ENCODE results near the gene STAP1. TPM values are rescaled to one million over a fixed set of nuclear protein-coding genes. Genes with fewer than 3 reads are reported as not detected.

STAP1 gene
- total and polyA plus RNA-seq, 4 donors: 0.39 to 2.4 (median 0.56) TPM

DNA sequence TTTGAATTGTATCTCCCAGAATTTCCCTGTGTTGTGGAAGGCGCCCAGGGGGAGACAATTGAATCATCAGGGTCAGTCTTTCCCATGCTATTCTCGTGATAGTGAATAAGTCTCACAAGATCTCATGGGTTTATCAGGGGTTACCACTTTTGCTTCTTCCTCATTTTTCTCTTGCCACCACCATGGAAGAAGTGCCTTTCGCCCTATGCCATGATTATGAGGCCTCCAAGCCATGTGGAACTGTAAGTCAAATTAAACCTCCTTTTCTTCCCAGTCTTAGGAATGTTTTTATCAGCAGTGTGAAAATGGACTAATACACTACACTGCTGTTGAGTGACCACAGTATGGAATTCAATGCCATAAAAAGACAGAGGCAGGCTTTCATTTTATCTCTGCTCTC is 25.4 kb upstream of the STAP1 start:
- TF ChIP-seq, protein P1, sequence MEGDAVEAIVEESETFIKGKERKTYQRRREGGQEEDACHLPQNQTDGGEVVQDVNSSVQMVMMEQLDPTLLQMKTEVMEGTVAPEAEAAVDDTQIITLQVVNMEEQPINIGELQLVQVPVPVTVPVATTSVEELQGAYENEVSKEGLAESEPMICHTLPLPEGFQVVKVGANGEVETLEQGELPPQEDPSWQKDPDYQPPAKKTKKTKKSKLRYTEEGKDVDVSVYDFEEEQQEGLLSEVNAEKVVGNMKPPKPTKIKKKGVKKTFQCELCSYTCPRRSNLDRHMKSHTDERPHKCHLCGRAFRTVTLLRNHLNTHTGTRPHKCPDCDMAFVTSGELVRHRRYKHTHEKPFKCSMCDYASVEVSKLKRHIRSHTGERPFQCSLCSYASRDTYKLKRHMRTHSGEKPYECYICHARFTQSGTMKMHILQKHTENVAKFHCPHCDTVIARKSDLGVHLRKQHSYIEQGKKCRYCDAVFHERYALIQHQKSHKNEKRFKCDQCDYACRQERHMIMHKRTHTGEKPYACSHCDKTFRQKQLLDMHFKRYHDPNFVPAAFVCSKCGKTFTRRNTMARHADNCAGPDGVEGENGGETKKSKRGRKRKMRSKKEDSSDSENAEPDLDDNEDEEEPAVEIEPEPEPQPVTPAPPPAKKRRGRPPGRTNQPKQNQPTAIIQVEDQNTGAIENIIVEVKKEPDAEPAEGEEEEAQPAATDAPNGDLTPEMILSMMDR (IDR thresholded peaks at IDR 0.05; ENCODE audit: control extremely low read depth, extremely low read depth): no peak
- DNase-seq (no peak), ATAC-seq (ENCODE audit: insufficient read depth, low FRiP score) (no peak)
- 98 to 99% methylated on average over 3 of the region's 3 CpGs for WGBS, 2 donors
- H3K36me3 ChIP-seq (ENCODE audit: control insufficient read depth in 4 of 4, insufficient read depth in 4 of 4, low read length in 4 of 4): peaks cover 16 to 38% (median 21%) of the 10 kb centered on the region in 4 donors
- H3K4me1 ChIP-seq (ENCODE audit: control insufficient read depth in 5 of 5, insufficient read depth in 5 of 5, low read length in 5 of 5): peaks cover 0 to 3% (median 0%) of the 10 kb centered on the region in 5 donors
- H3K4me3 ChIP-seq: no peak overlapping the region
- no peak overlapping the region for H3K9ac ChIP-seq (ENCODE audit: insufficient read depth in 1 of 2, low read length in 2 of 2)
- H3K27ac ChIP-seq (ENCODE audit: low read depth in 1 of 2, low read length in 1 of 2): no peak overlapping the region
- no peaks in the 10 kb centered on the region for H3K9me3 ChIP-seq (ENCODE audit: control insufficient read depth in 4 of 4, insufficient read depth in 3 of 4, low read length in 3 of 4)
- no peaks in the 10 kb centered on the region for H3K27me3 ChIP-seq (ENCODE audit: control insufficient read depth in 3 of 3, insufficient read depth in 3 of 3, low read length in 2 of 3)

DNA sequence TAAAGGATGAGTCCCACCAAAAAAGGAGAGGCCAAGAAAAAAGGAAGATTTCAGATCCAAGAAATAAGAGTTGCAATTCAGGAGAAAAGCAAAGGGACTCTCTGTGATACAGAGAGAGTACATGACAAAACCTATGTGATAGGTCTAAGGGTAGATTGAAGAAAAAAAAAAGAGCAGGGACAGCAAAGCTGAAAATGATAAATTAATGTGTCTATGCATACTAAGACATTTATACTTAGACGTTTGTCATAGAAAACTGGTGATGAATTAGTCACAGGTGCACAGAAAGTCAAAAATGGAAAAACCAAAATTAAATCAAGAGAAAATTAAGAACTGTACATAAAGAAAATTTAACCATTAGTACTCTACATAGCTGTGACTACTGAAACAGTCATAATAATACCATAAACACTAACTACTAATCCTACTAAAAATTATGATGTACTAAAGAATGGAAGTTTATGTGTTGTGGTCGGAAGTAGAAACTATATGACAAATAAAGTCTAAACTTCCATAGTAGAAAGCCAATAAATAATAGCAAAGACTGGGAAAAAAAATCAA is 23.2 kb upstream of the STAP1 start:
- Histone ChIP-seq H3K27ac (ENCODE audit: low read depth in 1 of 2, low read length in 1 of 2) (no peak overlapping the region), H3K4me1 (ENCODE audit: control insufficient read depth in 5 of 5, insufficient read depth in 5 of 5, low read length in 5 of 5) (peaks cover 0 to 3% (median 0%) of the 10 kb centered on the region in 5 donors), H3K9ac (ENCODE audit: insufficient read depth in 1 of 2, low read length in 2 of 2) (no peak overlapping the region), H3K4me3 (no peak overlapping the region), H3K9me3 (ENCODE audit: control insufficient read depth in 4 of 4, insufficient read depth in 3 of 4, low read length in 3 of 4) (no peaks in the 10 kb centered on the region), H3K27me3 (ENCODE audit: control insufficient read depth in 3 of 3, insufficient read depth in 3 of 3, low read length in 2 of 3) (no peaks in the 10 kb centered on the region), H3K36me3 (ENCODE audit: control insufficient read depth in 4 of 4, insufficient read depth in 4 of 4, low read length in 4 of 4) (peaks cover 13 to 44% (median 27%) of the 10 kb centered on the region in 4 donors)
- WGBS, 2 donors: 88 to 93% methylated on average over 2 of the region's 2 CpGs
- TF ChIP-seq, protein P1 (IDR thresholded peaks at IDR 0.05; ENCODE audit: control extremely low read depth, extremely low read depth): no peak
- no peak for DNase-seq
- ATAC-seq (ENCODE audit: insufficient read depth, low FRiP score): no peak

DNA sequence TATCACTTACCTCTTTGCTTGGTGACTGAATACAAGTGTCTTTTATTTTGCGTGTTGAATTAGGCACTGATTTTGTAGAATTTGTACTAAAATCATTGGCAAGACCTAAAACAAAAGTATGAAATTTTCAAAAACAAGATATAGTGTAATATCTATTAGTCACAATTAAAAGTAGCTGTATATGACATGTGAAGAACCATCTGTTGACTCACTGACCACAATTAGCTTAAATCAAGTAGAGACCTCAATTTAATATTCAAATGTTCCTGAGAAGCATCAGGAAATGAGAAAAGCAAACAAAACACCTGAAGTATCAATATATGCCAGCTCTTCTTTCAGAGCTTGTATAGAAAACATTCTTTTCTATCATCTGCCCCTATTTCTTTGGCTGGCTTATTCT is 18.7 kb upstream of the STAP1 start:
- no peaks in the 10 kb centered on the region for H3K9me3 ChIP-seq (ENCODE audit: control insufficient read depth in 4 of 4, insufficient read depth in 3 of 4, low read length in 3 of 4)
- no peak overlapping the region for H3K9ac ChIP-seq (ENCODE audit: insufficient read depth in 1 of 2, low read length in 2 of 2)
- H3K36me3 ChIP-seq (ENCODE audit: control insufficient read depth in 4 of 4, insufficient read depth in 4 of 4, low read length in 4 of 4): peaks cover 3 to 34% (median 24%) of the 10 kb centered on the region in 4 donors
- no peak for DNase-seq
- H3K27me3 ChIP-seq (ENCODE audit: control insufficient read depth in 3 of 3, insufficient read depth in 3 of 3, low read length in 2 of 3): no peaks in the 10 kb centered on the region
- ATAC-seq (ENCODE audit: insufficient read depth, low FRiP score): no peak
- TF ChIP-seq, protein P1 (IDR thresholded peaks at IDR 0.05; ENCODE audit: control extremely low read depth, extremely low read depth): no peak
- H3K27ac ChIP-seq (ENCODE audit: low read depth in 1 of 2, low read length in 1 of 2): no peak overlapping the region
- H3K4me3 ChIP-seq: no peak overlapping the region
- H3K4me1 ChIP-seq (ENCODE audit: control insufficient read depth in 5 of 5, insufficient read depth in 5 of 5, low read length in 5 of 5): peaks cover 0 to 15% (median 0%) of the 10 kb centered on the region in 5 donors
- 95 to 100% methylated on average over 1 of the region's 1 CpG for WGBS, 2 donors

GRCh38 chr4:67542076-67542475 is 16.5 kb upstream of the STAP1 start:
- no peak overlapping the region for H3K9ac ChIP-seq (ENCODE audit: insufficient read depth in 1 of 2, low read length in 2 of 2)
- no peak for ATAC-seq (ENCODE audit: insufficient read depth, low FRiP score)
- WGBS, 2 donors: 31 to 37% methylated on average over 1 of the region's 1 CpG
- TF ChIP-seq, protein P1 (IDR thresholded peaks at IDR 0.05; ENCODE audit: control extremely low read depth, extremely low read depth): no peak
- no peaks in the 10 kb centered on the region for H3K9me3 ChIP-seq (ENCODE audit: control insufficient read depth in 4 of 4, insufficient read depth in 3 of 4, low read length in 3 of 4)
- no peak overlapping the region for H3K4me3 ChIP-seq
- no peak for DNase-seq
- no peaks in the 10 kb centered on the region for H3K27me3 ChIP-seq (ENCODE audit: control insufficient read depth in 3 of 3, insufficient read depth in 3 of 3, low read length in 2 of 3)
- peaks cover 0 to 15% (median 0%) of the 10 kb centered on the region in 5 donors for H3K4me1 ChIP-seq (ENCODE audit: control insufficient read depth in 5 of 5, insufficient read depth in 5 of 5, low read length in 5 of 5)
- no peak overlapping the region for H3K27ac ChIP-seq (ENCODE audit: low read depth in 1 of 2, low read length in 1 of 2)
- H3K36me3 ChIP-seq (ENCODE audit: control insufficient read depth in 4 of 4, insufficient read depth in 4 of 4, low read length in 4 of 4): peaks cover 1 to 35% (median 21%) of the 10 kb centered on the region in 4 donors

All from lung (tissue), 12 donors.